HepG2 (cell line): ENCODE measurements around the gene AMBRA1. TPM values are rescaled to one million over a fixed set of nuclear protein-coding genes. Genes with fewer than 3 reads are reported as not detected.

ENCODE experiments used
- BHLHE40 ChIP-seq: IDR thresholded peaks from 2 replicates; pipeline ENCODE4 v1.6.1; 2011; ENCODE audit warnings: low read length, improper control_type of control experiment
- SP140L ChIP-seq: sonication (generic); formaldehyde crosslinking; IDR thresholded peaks from 2 replicates; pipeline ENCODE4 v1.4.0; 2020; ENCODE audit warnings: missing genetic modification reagents, borderline replicate concordance
- U2AF2 ChIP-seq: fragments of 200-400 bp; formaldehyde crosslinking; IDR thresholded peaks from 2 replicates; pipeline ENCODE4 v1.6.1; 2017; ENCODE audit warnings: low read depth, mild to moderate bottlenecking, low read length
- ZNF136 ChIP-seq: sonication (generic); formaldehyde crosslinking; IDR thresholded peaks from 2 replicates; pipeline ENCODE4 v1.8.1; 2022; ENCODE audit warnings: low read depth, mild to moderate bottlenecking, moderate library complexity, missing genetic modification reagents
- ZNF263 ChIP-seq: sonication (generic); formaldehyde crosslinking; IDR thresholded peaks from 2 replicates; pipeline ENCODE4 v1.4.0; 2020; ENCODE audit warnings: missing genetic modification reagents
- polyA plus RNA-seq, 8 experiments: library from polyadenylated mRNA; depleted of rRNA in 3 of 8; stranded (reverse) in 7 of 8; unstranded in 1 of 8; fragments of >200 nt; fragmentation: Illumina TruSeq in 4 of 8; extraction: Trizol in 4 of 8; gene quantifications; 2 replicates each; pipeline versions ENCODE4 v1.2.1 to v1.2.3, GENCODE V29; 2011 to 2016; ENCODE audit warnings: low read depth in 4 of 8, missing spikeins in 1 of 8, mixed read lengths in 1 of 8; ENCODE audit not compliant: insufficient read depth in 1 of 8
- total RNA-seq, 5 experiments: library from RNA; depleted of rRNA; stranded (reverse); fragments of >200 nt; fragmentation: Illumina TruSeq; extraction: Trizol; gene quantifications; 2 replicates each; pipeline ENCODE4 v1.2.3, GENCODE V29; 2016; ENCODE audit warnings: low read depth in 1 of 5
- TF ChIP-seq, protein P1 (sequence below): sonication (generic); formaldehyde crosslinking; IDR thresholded peaks from 2 replicates; pipeline ENCODE4 v1.4.0; 2020; ENCODE audit warnings: missing genetic modification reagents, borderline replicate concordance
- TF ChIP-seq, protein P2 (sequence below): sonication (generic); formaldehyde crosslinking; IDR thresholded peaks from 2 replicates; pipeline ENCODE4 v1.5.1; 2020; ENCODE audit warnings: mild to moderate bottlenecking, missing genetic modification reagents

AMBRA1 gene
- total and polyA plus RNA-seq, 2 of the 13 experiments (the other 11 are each of a cell fraction or from before 2014, with no cell fraction given), result 15.7 to 26.0 TPM

DNA sequence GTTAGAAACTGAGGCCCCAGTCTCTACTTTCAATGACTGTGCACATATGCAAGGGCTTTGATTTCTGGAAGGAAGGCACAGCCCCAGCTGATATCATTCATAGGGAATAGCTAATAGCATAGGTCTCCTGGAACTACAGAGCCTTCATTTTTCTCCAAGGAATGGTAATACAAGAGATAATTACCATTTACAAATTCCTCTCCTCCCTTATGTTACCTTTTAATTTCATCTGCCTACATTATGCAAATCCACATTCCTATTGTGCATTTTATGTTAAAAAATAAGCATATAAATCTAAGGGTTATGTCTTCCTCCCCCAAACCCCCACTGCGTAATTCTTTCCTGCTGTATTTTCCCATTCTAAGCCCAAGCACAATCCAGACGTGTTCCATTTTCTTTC, 94.9 kb downstream of the AMBRA1 start (continued):
- TF ChIP-seq, protein P1, sequence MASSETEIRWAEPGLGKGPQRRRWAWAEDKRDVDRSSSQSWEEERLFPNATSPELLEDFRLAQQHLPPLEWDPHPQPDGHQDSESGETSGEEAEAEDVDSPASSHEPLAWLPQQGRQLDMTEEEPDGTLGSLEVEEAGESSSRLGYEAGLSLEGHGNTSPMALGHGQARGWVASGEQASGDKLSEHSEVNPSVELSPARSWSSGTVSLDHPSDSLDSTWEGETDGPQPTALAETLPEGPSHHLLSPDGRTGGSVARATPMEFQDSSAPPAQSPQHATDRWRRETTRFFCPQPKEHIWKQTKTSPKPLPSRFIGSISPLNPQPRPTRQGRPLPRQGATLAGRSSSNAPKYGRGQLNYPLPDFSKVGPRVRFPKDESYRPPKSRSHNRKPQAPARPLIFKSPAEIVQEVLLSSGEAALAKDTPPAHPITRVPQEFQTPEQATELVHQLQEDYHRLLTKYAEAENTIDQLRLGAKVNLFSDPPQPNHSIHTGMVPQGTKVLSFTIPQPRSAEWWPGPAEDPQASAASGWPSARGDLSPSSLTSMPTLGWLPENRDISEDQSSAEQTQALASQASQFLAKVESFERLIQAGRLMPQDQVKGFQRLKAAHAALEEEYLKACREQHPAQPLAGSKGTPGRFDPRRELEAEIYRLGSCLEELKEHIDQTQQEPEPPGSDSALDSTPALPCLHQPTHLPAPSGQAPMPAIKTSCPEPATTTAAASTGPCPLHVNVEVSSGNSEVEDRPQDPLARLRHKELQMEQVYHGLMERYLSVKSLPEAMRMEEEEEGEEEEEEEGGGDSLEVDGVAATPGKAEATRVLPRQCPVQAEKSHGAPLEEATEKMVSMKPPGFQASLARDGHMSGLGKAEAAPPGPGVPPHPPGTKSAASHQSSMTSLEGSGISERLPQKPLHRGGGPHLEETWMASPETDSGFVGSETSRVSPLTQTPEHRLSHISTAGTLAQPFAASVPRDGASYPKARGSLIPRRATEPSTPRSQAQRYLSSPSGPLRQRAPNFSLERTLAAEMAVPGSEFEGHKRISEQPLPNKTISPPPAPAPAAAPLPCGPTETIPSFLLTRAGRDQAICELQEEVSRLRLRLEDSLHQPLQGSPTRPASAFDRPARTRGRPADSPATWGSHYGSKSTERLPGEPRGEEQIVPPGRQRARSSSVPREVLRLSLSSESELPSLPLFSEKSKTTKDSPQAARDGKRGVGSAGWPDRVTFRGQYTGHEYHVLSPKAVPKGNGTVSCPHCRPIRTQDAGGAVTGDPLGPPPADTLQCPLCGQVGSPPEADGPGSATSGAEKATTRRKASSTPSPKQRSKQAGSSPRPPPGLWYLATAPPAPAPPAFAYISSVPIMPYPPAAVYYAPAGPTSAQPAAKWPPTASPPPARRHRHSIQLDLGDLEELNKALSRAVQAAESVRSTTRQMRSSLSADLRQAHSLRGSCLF (CRISPR knock-in tag), result no peak
- TF ChIP-seq U2AF2 (no peak), ZNF136 (CRISPR knock-in tag) (no peak), ZNF263 (CRISPR knock-in tag) (no peak), SP140L (CRISPR knock-in tag) (no peak), BHLHE40 (no peak)
- TF ChIP-seq, protein P2, sequence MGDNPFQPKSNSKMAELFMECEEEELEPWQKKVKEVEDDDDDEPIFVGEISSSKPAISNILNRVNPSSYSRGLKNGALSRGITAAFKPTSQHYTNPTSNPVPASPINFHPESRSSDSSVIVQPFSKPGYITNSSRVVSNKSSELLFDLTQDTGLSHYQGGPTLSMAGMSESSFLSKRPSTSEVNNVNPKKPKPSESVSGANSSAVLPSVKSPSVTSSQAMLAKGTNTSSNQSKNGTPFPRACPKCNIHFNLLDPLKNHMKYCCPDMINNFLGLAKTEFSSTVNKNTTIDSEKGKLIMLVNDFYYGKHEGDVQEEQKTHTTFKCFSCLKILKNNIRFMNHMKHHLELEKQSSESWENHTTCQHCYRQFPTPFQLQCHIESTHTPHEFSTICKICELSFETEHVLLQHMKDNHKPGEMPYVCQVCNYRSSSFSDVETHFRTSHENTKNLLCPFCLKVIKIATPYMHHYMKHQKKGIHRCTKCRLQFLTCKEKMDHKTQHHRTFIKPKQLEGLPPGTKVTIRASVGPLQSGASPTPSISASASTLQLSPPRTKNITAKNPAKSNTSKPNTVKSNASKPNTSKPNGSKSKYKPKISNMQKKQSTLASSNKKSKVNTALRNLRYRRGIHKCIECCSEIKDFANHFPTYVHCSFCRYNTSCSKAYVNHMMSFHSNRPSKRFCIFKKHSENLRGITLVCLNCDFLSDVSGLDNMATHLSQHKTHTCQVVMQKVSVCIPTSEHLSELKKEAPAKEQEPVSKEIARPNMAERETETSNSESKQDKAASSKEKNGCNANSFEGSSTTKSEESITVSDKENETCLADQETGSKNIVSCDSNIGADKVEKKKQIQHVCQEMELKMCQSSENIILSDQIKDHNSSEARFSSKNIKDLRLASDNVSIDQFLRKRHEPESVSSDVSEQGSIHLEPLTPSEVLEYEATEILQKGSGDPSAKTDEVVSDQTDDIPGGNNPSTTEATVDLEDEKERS, result no peak
